Measurements from ENCODE around the gene IRS1.

DNA sequence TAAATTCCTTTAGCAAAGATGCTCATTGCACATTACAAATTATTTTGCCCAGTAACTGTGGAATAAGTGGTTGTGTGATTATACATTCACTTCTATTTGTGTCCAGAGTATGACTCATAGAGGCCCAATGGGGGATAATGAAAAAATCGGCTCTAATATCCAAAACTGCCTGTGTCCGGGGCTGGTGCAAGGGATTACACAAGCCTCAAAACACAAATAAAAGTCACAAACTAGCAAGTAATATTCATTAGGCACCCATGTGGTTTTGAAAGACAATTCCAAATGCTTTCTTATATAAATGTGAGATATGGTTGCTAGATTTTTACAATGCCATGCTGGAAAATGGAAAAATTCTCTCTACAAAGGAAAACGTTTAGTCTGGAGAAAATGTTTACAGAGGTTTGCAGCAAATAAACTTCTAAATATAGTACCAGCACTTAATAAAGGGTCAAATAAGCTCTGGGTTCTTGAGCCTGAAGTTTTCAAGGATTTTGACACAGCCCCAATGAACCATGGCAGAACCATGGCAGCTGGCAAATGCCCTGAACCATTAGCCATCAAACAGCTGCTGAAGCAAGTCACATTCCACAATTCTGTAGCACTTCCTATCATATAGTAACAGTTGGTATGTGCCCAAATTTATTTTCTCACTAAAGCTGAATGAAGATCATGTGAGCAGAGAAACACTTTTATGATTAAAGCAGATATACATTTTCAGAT lies 40.5 kb downstream of the IRS1 start:
- no peak for TF ChIP-seq FOXM1 (IDR thresholded peaks at IDR 0.05; ENCODE audit: low read depth)
- no peak for TF ChIP-seq YY1 (IDR thresholded peaks at IDR 0.05; ENCODE audit: low read depth)
- TF ChIP-seq, protein P1, sequence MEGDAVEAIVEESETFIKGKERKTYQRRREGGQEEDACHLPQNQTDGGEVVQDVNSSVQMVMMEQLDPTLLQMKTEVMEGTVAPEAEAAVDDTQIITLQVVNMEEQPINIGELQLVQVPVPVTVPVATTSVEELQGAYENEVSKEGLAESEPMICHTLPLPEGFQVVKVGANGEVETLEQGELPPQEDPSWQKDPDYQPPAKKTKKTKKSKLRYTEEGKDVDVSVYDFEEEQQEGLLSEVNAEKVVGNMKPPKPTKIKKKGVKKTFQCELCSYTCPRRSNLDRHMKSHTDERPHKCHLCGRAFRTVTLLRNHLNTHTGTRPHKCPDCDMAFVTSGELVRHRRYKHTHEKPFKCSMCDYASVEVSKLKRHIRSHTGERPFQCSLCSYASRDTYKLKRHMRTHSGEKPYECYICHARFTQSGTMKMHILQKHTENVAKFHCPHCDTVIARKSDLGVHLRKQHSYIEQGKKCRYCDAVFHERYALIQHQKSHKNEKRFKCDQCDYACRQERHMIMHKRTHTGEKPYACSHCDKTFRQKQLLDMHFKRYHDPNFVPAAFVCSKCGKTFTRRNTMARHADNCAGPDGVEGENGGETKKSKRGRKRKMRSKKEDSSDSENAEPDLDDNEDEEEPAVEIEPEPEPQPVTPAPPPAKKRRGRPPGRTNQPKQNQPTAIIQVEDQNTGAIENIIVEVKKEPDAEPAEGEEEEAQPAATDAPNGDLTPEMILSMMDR (IDR thresholded peaks at IDR 0.05): no peak
- TF ChIP-seq, protein P2, sequence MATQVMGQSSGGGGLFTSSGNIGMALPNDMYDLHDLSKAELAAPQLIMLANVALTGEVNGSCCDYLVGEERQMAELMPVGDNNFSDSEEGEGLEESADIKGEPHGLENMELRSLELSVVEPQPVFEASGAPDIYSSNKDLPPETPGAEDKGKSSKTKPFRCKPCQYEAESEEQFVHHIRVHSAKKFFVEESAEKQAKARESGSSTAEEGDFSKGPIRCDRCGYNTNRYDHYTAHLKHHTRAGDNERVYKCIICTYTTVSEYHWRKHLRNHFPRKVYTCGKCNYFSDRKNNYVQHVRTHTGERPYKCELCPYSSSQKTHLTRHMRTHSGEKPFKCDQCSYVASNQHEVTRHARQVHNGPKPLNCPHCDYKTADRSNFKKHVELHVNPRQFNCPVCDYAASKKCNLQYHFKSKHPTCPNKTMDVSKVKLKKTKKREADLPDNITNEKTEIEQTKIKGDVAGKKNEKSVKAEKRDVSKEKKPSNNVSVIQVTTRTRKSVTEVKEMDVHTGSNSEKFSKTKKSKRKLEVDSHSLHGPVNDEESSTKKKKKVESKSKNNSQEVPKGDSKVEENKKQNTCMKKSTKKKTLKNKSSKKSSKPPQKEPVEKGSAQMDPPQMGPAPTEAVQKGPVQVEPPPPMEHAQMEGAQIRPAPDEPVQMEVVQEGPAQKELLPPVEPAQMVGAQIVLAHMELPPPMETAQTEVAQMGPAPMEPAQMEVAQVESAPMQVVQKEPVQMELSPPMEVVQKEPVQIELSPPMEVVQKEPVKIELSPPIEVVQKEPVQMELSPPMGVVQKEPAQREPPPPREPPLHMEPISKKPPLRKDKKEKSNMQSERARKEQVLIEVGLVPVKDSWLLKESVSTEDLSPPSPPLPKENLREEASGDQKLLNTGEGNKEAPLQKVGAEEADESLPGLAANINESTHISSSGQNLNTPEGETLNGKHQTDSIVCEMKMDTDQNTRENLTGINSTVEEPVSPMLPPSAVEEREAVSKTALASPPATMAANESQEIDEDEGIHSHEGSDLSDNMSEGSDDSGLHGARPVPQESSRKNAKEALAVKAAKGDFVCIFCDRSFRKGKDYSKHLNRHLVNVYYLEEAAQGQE (IDR thresholded peaks at IDR 0.05; ENCODE audit: low read depth, low read length): no peak
- TF ChIP-seq, protein P3, sequence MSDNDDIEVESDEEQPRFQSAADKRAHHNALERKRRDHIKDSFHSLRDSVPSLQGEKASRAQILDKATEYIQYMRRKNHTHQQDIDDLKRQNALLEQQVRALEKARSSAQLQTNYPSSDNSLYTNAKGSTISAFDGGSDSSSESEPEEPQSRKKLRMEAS (IDR thresholded peaks at IDR 0.05; ENCODE audit: low read depth): no peak
- no peak for TF ChIP-seq RAD21 (IDR thresholded peaks at IDR 0.05; ENCODE audit: low read length)
- no peak for TF ChIP-seq EZH2phosphoT487 (IDR thresholded peaks at IDR 0.05; ENCODE audit: borderline replicate concordance, low read depth)
- TF ChIP-seq, protein P4, sequence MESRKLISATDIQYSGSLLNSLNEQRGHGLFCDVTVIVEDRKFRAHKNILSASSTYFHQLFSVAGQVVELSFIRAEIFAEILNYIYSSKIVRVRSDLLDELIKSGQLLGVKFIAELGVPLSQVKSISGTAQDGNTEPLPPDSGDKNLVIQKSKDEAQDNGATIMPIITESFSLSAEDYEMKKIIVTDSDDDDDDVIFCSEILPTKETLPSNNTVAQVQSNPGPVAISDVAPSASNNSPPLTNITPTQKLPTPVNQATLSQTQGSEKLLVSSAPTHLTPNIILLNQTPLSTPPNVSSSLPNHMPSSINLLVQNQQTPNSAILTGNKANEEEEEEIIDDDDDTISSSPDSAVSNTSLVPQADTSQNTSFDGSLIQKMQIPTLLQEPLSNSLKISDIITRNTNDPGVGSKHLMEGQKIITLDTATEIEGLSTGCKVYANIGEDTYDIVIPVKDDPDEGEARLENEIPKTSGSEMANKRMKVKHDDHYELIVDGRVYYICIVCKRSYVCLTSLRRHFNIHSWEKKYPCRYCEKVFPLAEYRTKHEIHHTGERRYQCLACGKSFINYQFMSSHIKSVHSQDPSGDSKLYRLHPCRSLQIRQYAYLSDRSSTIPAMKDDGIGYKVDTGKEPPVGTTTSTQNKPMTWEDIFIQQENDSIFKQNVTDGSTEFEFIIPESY (IDR thresholded peaks at IDR 0.05; ENCODE audit: borderline replicate concordance, low read depth): no peak
- TF ChIP-seq POLR2AphosphoS5 (IDR thresholded peaks at IDR 0.05; ENCODE audit: low read depth, low read length): no peak
- TF ChIP-seq RFX5 (IDR thresholded peaks at IDR 0.05; ENCODE audit: low read length): no peak
- 0 out of 4 replicates have a peak, but pooled peaks of 1 of the 2 experiments have one; percentile 5 for TF ChIP-seq EP300 (IDR thresholded peaks at IDR 0.05; ENCODE audit: borderline replicate concordance in 1 of 2, low read depth in 1 of 2, low read length in 1 of 2)
- TF ChIP-seq, protein P5, sequence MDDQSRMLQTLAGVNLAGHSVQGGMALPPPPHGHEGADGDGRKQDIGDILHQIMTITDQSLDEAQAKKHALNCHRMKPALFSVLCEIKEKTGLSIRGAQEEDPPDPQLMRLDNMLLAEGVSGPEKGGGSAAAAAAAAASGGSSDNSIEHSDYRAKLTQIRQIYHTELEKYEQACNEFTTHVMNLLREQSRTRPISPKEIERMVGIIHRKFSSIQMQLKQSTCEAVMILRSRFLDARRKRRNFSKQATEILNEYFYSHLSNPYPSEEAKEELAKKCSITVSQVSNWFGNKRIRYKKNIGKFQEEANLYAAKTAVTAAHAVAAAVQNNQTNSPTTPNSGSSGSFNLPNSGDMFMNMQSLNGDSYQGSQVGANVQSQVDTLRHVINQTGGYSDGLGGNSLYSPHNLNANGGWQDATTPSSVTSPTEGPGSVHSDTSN (IDR thresholded peaks at IDR 0.05): no peak
- TF ChIP-seq CHD2 (IDR thresholded peaks at IDR 0.05; ENCODE audit: low read length, partially characterized antibody): no peak
- no peak for TF ChIP-seq RCOR1 (IDR thresholded peaks at IDR 0.05; ENCODE audit: low read length)
